GM18873 (cell line): ENCODE data around the gene DECR2.
"Not testable (repeated sequence)": the region's sequence is repeated elsewhere in the genome, so short reads cannot be mapped to it uniquely, and the experiment has no call there.

Source experiments
- ATAC-seq: cut with Tn5 transposase; IDR thresholded peaks from one replicate; pipeline ENCODE4 v1.9.1; 2021; ENCODE audit warnings: mild to moderate bottlenecking, moderate library complexity, moderate number of reproducible peaks; ENCODE audit not compliant: unreplicated experiment, low FRiP score

DECR2 gene, protein sequence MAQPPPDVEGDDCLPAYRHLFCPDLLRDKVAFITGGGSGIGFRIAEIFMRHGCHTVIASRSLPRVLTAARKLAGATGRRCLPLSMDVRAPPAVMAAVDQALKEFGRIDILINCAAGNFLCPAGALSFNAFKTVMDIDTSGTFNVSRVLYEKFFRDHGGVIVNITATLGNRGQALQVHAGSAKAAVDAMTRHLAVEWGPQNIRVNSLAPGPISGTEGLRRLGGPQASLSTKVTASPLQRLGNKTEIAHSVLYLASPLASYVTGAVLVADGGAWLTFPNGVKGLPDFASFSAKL

DNA sequence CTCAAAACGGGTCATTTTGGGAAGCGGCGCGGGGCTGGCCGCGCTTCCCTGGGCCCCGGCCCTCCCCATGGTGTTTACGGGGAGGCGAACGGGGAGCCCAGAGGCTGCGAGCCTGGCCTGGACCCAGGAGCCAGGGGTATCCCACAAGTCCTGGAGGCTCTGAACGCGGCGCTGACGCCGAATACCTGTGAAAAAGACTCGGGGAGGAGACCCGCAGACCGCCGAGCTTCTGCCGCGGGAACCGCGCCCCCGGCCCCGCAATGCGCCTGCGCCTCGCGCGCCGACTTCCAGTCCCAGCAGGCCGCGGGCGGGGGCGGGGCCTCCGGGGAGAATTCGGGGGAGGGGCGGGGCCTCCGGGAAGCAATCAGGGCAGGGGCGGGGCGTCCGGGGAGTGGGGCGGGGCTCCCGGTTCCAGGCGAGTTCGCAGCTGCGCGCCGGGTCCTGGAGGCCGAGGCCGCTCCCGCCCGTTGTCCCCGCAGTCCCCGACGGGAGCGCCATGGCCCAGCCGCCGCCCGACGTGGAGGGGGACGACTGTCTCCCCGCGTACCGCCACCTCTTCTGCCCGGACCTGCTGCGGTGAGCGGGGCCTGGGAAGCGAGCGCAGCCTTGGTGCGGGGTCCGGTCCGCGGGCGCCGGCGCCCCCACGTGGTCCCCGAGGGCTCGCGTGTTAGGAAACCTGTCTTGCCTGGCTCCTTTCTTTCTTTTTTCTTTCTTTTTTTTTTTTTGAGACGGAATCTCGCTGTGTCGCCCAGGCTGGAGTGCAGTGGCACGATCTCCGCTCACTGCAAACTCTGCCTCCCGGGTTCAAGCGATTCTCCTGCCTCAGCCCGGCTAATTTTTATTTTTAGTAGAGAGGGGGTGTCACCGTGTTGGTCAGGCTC is at the start of gene DECR2:
DECR2 (plus strand) TSS at position 418 of the 881 bp plus-strand sequence; CDS start at position 497, 79 bp downstream.
- ATAC-seq: peak; percentile 34

DNA sequence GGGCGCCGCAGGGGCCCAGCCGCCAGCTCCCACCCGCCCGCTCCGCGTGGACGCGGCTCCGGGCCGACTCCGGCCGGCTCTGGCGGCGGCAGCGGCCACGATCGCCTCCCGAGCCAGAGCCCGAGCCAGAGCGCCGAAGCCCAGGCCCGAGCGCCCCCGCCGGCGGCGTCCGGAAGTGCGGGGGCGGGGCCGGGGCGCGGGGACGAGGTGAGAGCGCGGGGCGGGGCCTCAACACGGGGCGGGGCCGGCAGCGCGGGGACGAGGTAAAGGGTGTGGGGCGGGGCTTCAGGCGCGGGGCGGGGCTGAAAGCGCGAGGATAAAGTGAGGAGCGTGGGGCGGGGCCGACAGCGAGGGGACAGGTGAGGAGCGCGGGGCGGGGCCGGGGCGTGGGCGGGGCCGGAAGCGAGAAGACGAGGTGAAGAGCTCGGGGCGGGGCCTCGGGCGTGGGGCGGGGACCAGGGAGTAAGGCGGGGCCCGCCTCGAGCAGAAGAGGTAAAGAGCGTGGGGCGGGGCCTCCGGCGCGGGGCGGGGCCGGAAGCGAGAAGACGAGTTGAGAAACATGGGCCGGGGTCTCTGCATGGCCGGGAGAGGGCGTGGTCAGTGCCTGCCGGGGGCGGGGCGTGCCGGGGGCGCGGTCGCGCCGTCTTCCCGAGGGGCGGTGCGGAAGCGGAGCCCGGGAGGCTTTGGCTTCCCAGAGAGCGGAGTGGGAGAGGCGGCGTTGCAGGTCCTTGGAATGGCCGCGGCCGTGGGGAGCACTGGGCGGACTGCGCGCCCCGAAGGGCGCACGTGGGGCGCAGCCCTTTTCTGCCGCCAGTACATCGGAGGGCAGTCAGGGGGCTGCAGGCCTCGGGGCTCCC is 48.9 kb upstream of the DECR2 start, which contains the start of gene AXIN1:
AXIN1 (minus strand) TSS at position 177 of the 857 bp plus-strand sequence. CDS start 5,698 bp downstream, outside the sequence.
- ATAC-seq: no peak

DNA sequence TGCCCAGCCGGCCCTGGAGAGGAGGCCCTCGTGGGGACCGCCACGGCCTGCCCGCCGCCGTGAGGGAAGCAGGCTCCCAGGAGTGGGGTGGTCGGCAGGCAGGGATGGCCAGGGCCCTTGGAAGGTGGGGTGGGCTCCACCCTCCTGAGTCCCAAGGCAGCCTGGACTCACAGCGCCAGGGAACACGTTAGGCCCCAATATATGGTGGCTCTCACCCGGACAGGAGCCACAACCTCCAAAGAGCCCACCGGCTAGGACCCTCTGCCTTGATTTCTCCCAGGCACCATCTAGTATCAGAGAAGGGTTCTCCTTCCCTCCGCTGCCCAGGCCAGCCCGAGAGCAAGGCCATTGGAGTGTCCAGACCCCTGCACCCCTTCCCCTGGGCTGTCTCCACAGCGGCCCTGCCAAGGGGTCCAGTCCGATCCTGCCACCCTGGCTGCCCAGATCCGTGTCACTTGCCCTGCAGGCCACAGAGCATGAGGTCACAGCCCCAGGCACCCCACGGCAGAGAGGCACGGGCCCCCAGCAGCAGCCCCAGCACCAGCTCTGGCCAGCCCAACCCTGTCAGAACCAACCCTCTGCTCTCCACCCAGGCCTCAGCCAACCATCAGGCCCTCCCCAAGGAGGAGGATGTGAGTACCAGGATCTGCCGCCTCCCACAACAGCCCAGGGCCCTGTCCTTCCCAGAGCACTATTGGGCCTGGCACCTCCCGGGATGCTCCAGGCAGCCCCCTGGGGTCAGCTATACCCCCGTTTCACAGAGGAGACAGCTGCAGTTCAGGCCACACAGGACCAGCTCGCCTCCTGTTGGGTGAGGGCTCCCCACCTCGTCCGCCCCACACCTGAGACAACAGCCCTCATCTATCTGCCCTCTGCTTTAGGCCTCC is 48.0 kb upstream of the DECR2 start:
- no peak for ATAC-seq

GRCh38 chr16:354291-354881 is 47.3 kb upstream of the DECR2 start:
- ATAC-seq: no peak

- no peak for ATAC-seq
Measured at GRCh38 chr16:354971-355461, 46.7 kb upstream of the DECR2 start.

DNA sequence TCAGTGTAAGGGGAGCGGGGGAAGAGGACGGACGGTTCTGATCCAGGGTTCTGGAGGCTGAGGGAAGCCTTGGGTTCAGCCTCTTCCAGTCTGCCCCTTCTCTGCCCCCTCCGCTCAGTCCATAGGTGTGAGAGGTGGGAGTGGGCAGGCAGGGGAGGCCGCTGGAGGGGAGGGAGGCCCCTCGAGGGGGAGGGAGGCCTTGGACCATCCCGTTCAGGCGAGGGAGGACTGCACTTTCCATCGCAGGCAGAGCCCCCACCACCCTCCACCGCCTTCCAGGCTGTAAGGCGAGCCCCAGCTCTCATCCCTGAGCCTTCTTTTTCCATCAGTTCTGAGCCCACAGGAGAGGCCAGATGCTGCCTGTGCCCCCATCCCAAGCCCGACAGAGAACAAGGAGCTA is 44.9 kb upstream of the DECR2 start:
- no peak for ATAC-seq

DNA sequence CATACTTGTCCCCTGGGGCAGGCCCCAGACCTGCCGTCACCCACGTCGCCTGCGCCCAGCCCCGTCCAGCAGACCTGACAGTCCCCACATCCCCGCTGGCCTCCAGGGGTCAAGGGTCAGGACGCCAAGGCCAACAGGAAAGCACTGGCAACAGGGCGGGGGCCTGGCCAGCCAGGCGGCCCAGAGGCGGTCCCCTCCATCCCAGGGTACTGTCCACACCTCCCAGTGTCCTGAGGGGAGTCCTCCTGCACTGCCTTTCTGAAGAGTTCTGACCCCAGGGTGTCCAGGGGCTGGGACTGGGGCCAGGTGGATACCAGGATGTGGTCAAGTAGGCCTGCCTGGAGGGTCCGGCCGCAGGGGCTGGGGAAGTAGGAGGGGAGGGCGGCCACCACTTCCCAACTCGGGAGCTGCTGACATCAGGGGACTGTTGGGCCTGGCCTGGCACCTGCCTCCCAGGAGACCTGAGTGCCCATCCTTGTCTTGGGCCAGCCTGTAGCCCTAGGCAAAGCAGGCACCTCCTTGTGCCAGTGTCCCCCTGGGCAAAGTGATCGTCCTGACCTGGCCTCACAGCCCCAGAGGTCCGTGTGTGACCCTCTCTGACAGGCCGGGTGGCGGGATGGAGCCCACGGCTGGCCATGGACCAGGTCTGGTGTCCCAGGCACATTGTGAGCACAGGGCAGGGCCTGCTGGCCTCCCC is 42.5 kb upstream of the DECR2 start:
- no peak for ATAC-seq

- ATAC-seq: no peak
Measured at GRCh38 chr16:359871-360697, 41.6 kb upstream of the DECR2 start.

GRCh38 chr16:360698-361336 is 40.9 kb upstream of the DECR2 start:
- ATAC-seq: no peak

GRCh38 chr16:361341-361871 is 40.3 kb upstream of the DECR2 start:
- ATAC-seq: no peak

DNA sequence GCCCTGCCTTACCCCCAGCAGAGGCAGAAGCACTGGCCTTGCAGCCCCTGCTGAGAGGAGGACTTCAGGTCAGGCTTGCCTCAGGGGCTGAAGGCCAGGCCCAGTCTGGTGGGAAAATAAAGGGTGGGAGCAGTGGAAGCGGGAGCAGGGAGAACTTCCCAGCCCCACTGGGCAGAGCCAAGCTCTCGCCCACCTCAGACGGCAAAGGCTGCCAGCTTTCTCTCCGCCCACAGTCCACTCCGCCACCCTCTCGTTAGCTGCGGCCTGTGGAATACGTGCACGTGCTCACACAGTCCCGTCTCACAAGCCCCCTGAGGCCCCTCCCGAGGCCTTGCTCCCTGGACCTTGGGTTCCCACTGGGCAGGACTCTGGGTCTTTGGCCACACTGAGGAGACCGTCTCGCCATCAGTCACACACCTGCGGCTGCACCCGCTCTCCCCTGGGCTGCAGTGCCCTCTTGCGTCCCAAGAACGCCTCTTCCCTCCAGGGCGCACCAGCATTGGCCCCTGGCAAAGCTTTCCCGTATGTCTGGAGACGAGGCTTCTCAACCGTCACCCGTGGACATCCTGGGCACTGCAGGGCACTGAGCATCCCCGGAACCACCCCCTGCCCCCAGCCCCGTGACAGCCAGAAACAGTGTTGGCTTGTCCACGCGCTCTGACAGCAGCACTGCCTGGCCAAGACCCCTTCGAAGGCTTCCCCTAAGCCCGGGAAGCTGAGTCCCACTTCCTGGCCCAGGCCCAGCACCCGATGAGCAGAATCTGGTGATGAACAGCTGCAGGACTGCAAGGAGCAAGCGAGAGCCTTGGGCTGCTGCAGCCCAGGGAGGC is 39.6 kb upstream of the DECR2 start:
- ATAC-seq: no peak

- ATAC-seq: not testable (repeated sequence)
Measured at GRCh38 chr16:362702-362999, 39.0 kb upstream of the DECR2 start.

DNA sequence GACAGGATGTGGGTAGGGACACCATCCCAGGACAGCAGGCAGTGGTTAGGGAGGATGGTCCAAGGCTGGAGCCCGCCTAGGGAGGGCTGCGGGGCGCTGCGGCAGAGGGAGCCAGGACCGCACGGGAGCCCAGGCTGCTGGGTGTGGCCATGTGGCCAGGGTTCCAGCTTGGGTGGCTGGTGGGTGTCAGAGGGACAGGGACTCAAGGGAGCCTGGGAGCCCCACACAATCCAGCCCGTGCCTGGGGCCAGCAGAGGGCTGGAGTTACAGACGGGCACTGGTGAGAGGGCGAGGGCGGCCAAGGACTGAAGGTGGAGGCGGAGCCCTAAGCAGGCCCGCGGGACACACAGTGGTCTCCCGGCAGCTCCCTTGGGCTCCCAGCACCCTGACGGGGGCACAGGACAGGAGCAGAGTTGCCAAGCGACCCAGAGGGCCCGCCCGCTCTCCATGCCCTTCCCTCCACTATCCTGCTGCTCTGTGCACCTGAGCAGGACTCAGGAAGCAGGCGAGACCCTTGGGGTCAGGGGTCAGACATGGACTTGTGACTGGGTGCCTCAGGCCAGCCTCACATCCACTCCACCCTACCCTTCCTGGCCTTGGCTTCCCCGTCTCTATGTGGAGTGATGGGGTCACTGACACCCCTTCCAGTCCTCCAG is 38.4 kb upstream of the DECR2 start:
- no peak for ATAC-seq

DNA sequence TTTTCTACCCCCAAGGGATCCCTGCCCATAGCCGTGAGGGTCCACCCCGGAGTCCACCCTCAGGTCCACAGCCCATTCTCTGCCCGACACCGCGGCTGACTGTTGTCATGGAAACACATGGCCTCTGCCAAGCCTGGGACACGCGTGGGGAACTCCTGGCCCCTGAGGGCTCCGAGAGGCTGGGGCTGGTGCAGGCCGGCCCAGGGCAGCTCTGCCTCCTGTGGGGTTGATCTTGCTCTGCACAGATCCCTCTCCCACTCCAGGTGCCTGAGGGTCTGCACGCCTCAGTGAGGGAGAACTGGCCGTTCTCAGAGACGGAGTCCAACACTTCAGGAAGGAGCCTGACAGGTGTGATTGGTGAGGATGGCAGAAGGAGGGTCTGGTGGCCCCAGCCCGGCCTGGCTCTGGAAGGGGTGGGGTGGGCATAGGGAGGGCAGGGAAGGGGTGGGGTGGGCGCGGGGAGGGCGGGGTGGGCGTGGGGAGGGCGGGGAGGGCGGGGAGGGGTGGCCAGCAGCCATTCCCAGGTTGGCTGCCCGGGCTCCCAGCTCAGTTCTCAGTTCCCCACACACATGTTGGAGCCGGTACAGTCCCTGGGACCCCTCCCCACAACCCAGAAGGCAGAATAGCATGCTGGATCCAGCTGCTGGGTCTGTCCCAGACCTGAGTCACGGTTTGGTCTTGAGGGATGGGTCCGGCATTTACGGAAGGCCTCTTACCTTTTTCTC is 37.8 kb upstream of the DECR2 start:
- ATAC-seq: no peak
